NB4 (cell line): ENCODE results near the gene USP6.
A peak's percentile ranks its signal among the peaks of the same experiment; 100 is the strongest.
"Not testable (repeated sequence)": the region's sequence is repeated elsewhere in the genome, so short reads cannot be mapped to it uniquely, and the experiment has no call there.

Experiments
- DNase-seq: peaks from one replicate; pipeline ENCODE4 v3.0.0; 2010; ENCODE audit warnings: low read depth
- H3K4me3 ChIP-seq: one replicate; pipeline ENCODE4 v1.5.1; 2011; ENCODE audit warnings: mild to moderate bottlenecking, low read depth, low read length, moderate library complexity
- CTCF ChIP-seq: IDR thresholded peaks from one replicate; pipeline ENCODE4 v1.5.1; 2012; ENCODE audit warnings: low read depth, low read length
- MAX ChIP-seq: IDR thresholded peaks from 2 replicates; pipeline ENCODE4 v1.6.1; 2011; ENCODE audit warnings: low read depth, low read length
- MYC ChIP-seq: IDR thresholded peaks from 2 replicates; pipeline ENCODE4 v1.6.1; 2011; ENCODE audit warnings: low read depth, low read length
- POLR2A ChIP-seq: IDR thresholded peaks from 2 replicates; pipeline ENCODE4 v1.6.1; 2011; ENCODE audit warnings: mild to moderate bottlenecking; ENCODE audit not compliant: insufficient read length; ENCODE audit errors: extremely low read depth

USP6 gene

GRCh38 chr17:5099271-5099670, 16.6 kb upstream of the USP6 start:
- TF ChIP-seq MYC (no peak), MAX (no peak), CTCF (no peak)
- DNase-seq: no peak
- H3K4me3 ChIP-seq: no peak overlapping the region

- TF ChIP-seq CTCF (no peak), MAX (no peak), POLR2A (no peak), MYC (no peak)
- no peak for DNase-seq
Observed at GRCh38 chr17:5100832-5101231, 15.0 kb upstream of the USP6 start.

GRCh38 chr17:5110816-5111215, 5.0 kb upstream of the USP6 start:
- peak overlapping the region; percentile 76 for H3K4me3 ChIP-seq
- no peak for TF ChIP-seq CTCF
- TF ChIP-seq MAX: peak; percentile 86
- no peak; the same call in 1 of the 2 replicates for TF ChIP-seq MYC
- TF ChIP-seq POLR2A: no peak
- peak; percentile 65 for DNase-seq

More at GRCh38 chr17:5100832-5101231, 15.0 kb upstream of the USP6 start:
- no peak overlapping the region for H3K4me3 ChIP-seq

- DNase-seq: peak; percentile 92
- peak within 1 kb of the TSS; percentile 76 for H3K4me3 ChIP-seq
- TF ChIP-seq CTCF (no peak), MYC (peak; percentile 31; the same call in 1 of the 2 replicates), MAX (peak; percentile 69; the same call in 1 of the 2 replicates), POLR2A (peak; percentile 48)
Observed at GRCh38 chr17:5111402-5112204, 4.2 kb upstream of the USP6 start, which contains the start of gene ZNF232. ZNF232 (minus strand) TSS chr17:5111878; CDS start chr17:5111822, 56 bp downstream.

- TF ChIP-seq POLR2A (no peak), MYC (no peak), CTCF (no peak), MAX (no peak)
- DNase-seq: no peak
- H3K4me3 ChIP-seq: no peak overlapping the region
Observed at GRCh38 chr17:5118219-5118618, 2.4 kb downstream of the USP6 start.

GRCh38 chr17:5120036-5120435, 4.2 kb downstream of the USP6 start:
- TF ChIP-seq MYC (no peak), CTCF (no peak), MAX (no peak), POLR2A (no peak)
- DNase-seq: no peak
- H3K4me3 ChIP-seq: no peak overlapping the region

- DNase-seq, H3K4me3 ChIP-seq: not testable (repeated sequence)
Observed at GRCh38 chr17:5120436-5121185, 4.8 kb downstream of the USP6 start.
